ENCODE data around the gene LPCAT3. TPM values are rescaled to one million over a fixed set of nuclear protein-coding genes. Genes with fewer than 3 reads are reported as not detected.
A peak's percentile ranks its signal among the peaks of the same experiment; 100 is the strongest.

LPCAT3 gene
- total and polyA plus RNA-seq, 8 donors, result 22.4 to 36.5 (median 32.0) TPM

DNA sequence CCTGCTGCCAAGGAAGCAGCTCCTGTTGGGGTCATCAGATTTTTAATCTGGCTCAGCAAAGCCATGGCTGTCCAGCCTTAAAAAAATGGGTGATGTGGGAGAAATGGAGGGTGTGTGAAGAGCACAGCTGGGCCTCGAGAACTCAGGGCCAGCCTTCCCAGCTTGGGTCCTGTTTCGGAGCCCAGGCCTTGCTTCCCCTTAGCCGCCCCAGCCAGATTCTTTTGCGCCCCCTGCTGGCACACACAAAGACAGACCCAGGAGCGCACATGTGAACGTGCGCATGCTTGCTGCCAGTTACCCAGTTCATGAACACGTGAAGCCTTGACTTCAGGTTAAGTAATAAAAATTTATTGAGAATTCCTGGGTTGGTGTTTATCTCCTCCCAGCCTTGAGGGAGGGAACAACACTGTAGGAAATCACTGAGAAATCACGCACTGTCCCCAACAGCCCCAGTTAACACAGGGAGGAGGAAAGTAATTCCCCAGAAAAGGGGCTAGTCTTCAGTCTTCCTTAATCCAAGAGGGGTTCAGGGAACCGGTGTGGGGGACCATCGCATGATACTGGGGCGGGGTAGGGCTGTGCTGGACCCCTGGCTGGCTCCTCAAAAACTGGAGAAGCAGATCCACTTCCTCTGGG lies 53.1 kb downstream of the LPCAT3 start:
- H3K4me3 ChIP-seq, result peak overlapping the region; percentile 61 to 79 (median 66)

GRCh38 chr12:6964605-6965025 lies 53.7 kb downstream of the LPCAT3 start:
- TF ChIP-seq, protein P1, sequence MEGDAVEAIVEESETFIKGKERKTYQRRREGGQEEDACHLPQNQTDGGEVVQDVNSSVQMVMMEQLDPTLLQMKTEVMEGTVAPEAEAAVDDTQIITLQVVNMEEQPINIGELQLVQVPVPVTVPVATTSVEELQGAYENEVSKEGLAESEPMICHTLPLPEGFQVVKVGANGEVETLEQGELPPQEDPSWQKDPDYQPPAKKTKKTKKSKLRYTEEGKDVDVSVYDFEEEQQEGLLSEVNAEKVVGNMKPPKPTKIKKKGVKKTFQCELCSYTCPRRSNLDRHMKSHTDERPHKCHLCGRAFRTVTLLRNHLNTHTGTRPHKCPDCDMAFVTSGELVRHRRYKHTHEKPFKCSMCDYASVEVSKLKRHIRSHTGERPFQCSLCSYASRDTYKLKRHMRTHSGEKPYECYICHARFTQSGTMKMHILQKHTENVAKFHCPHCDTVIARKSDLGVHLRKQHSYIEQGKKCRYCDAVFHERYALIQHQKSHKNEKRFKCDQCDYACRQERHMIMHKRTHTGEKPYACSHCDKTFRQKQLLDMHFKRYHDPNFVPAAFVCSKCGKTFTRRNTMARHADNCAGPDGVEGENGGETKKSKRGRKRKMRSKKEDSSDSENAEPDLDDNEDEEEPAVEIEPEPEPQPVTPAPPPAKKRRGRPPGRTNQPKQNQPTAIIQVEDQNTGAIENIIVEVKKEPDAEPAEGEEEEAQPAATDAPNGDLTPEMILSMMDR (IDR thresholded peaks at IDR 0.05), result no peak
- peak overlapping the region; percentile 60 to 97 (median 90) for H3K27ac ChIP-seq
- peaks cover 33 to 61% (median 42%) of the 10 kb centered on the region in 3 donors for H3K4me1 ChIP-seq
- ATAC-seq (no peak), DNase-seq (peak in 1 of 6 donors; percentile 71), FAIRE-seq (no peak)
- WGBS, 2 donors, result 10 to 15% methylated on average over 8 of the region's 8 CpGs
- peak overlapping the region; percentile 61 to 79 (median 66) for H3K4me3 ChIP-seq
- H3K36me3 ChIP-seq, result peaks cover 0 to 5% (median 4%) of the 10 kb centered on the region in 3 donors
- H3K27me3 ChIP-seq, result no peaks in the 10 kb centered on the region
- intact Hi-C loops (cut with DNase I), result no loop called here
- no peaks in the 10 kb centered on the region for H3K9me3 ChIP-seq

More for the DNA sequence above, 53.1 kb downstream of the LPCAT3 start:
- 5 to 8% methylated on average over 12 of the region's 12 CpGs for WGBS, 2 donors
- intact Hi-C loops (cut with DNase I), result no loop called here
- Histone ChIP-seq H3K4me1 (peaks cover 33 to 61% (median 42%) of the 10 kb centered on the region in 3 donors), H3K36me3 (peaks cover 0 to 5% (median 4%) of the 10 kb centered on the region in 3 donors), H3K27me3 (no peaks in the 10 kb centered on the region), H3K27ac (peak overlapping the region; percentile 60 to 97 (median 90)), H3K9me3 (no peaks in the 10 kb centered on the region)
- peak; percentile 41 to 63 (median 55) for ATAC-seq
- no peak for FAIRE-seq
- TF ChIP-seq, protein P1 (IDR thresholded peaks at IDR 0.05), result peak; percentile 87 to 95 (median 92)
- peak; percentile 90 to 95 (median 93) for DNase-seq

- Histone ChIP-seq H3K27ac (peak overlapping the region; percentile 88 to 97 (median 94)), H3K4me1 (peaks cover 28 to 54% (median 35%) of the 10 kb centered on the region in 3 donors), H3K4me3 (peak overlapping the region; percentile 61 to 79 (median 66)), H3K27me3 (no peaks in the 10 kb centered on the region), H3K9me3 (no peaks in the 10 kb centered on the region), H3K36me3 (peaks cover 0 to 5% (median 4%) of the 10 kb centered on the region in 3 donors)
- 10 to 11% methylated on average over 15 to 17 of the region's 17 CpGs for WGBS, 2 donors
- peak in 5 of 6 donors; percentile 60 to 88 (median 73) for DNase-seq
- intact Hi-C loops (cut with DNase I), result no loop called here
- TF ChIP-seq, protein P1 (IDR thresholded peaks at IDR 0.05), result no peak
- ATAC-seq, result no peak
- no peak for FAIRE-seq
Observed at GRCh38 chr12:6963791-6964413, 54.4 kb downstream of the LPCAT3 start.

DNA sequence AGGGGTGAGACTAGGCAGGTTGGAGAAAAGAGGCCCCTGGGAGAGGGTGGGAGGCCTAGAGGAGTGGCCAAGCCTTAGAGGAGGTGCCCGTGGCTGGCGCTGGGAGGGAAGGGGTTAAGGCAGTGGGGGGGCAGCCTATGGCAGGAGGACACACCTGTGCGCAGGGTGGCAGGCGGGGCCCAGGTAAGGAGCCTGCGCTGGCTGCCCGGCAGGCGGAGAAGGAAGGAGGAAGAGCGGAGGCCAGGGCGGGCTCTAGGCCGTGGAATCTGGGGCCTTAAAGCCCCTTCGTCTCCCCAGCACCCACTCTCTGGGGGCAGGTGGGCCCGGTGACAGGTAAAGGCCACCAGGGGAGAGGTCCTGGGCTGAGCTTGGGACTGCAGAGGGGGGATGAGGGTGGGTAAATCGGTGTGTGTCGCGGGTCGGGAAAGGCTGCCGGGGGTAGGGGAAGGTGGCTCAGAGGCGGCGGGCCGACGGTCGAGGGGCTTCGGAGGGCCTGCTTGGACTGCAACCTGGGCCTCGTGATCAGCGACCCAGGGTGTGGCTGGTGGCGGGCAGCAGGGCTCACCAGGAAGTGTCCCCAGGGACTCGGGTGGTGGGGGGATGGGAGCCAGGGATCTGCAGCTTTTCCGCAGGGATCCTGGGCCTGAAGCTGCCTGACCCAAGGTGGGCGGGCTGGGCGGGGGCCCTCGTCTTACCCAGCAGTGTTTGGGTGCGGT lies 55.1 kb downstream of the LPCAT3 start:
- FAIRE-seq (no peak), ATAC-seq (peak; percentile 78 to 86 (median 80)), DNase-seq (peak; percentile 89 to 98 (median 95))
- intact Hi-C loops (cut with DNase I), result no loop called here
- Histone ChIP-seq H3K4me1 (peaks cover 25 to 47% (median 28%) of the 10 kb centered on the region in 3 donors), H3K27ac (peak overlapping the region; percentile 88 to 97 (median 94)), H3K9me3 (no peaks in the 10 kb centered on the region), H3K36me3 (peaks cover 0 to 4% (median 1%) of the 10 kb centered on the region in 3 donors), H3K27me3 (no peaks in the 10 kb centered on the region), H3K4me3 (peak overlapping the region; percentile 61 to 79 (median 66))
- TF ChIP-seq, protein P1 (IDR thresholded peaks at IDR 0.05), result peak in 2 of 4 donors; percentile 8 to 12
- WGBS, 2 donors, result 3 to 16% methylated on average over 32 of the region's 32 CpGs
